GM19043 (cell line): ENCODE measurements around the gene EFNA4.

Experiments
- ATAC-seq: cut with Tn5 transposase; IDR thresholded peaks from one replicate; pipeline ENCODE4 v1.9.1; 2021; ENCODE audit warnings: low read depth; ENCODE audit not compliant: unreplicated experiment

Gene EFNA4

GRCh38 chr1:155032886-155033285 lies 30.7 kb upstream of the EFNA4 start:
- no peak for ATAC-seq

- ATAC-seq, result no peak
These were observed 30.0 kb upstream of the EFNA4 start, which contains the start of the genes DCST1 and DCST2 for GRCh38 chr1:155033524-155033923. Gene DCST1 (plus strand): TSS chr1:155033824. CDS start chr1:155034037, 213 bp downstream. Gene DCST2 (minus strand): TSS chr1:155033781. CDS start chr1:155033701, 80 bp downstream.

GRCh38 chr1:155034318-155035208 lies 29.0 kb upstream of the EFNA4 start:
- no peak for ATAC-seq

- no peak for ATAC-seq
These were observed 27.6 kb upstream of the EFNA4 start for GRCh38 chr1:155035936-155036335.

- ATAC-seq, result no peak
These were observed 26.5 kb upstream of the EFNA4 start for GRCh38 chr1:155037043-155037442.

GRCh38 chr1:155037851-155038441 lies 25.6 kb upstream of the EFNA4 start:
- ATAC-seq, result no peak

GRCh38 chr1:155038602-155039307 lies 24.8 kb upstream of the EFNA4 start:
- ATAC-seq, result no peak

GRCh38 chr1:155039308-155039669 lies 24.3 kb upstream of the EFNA4 start:
- no peak for ATAC-seq

GRCh38 chr1:155040358-155041093 lies 23.0 kb upstream of the EFNA4 start:
- no peak for ATAC-seq

- no peak for ATAC-seq
These were observed 20.8 kb upstream of the EFNA4 start for GRCh38 chr1:155042789-155043188.

- ATAC-seq, result no peak
These were observed 20.2 kb upstream of the EFNA4 start for GRCh38 chr1:155043301-155043702.

- ATAC-seq, result no peak
These were observed 19.7 kb upstream of the EFNA4 start for GRCh38 chr1:155043793-155044192.

GRCh38 chr1:155044365-155044764 lies 19.2 kb upstream of the EFNA4 start:
- no peak for ATAC-seq

- no peak for ATAC-seq
These were observed 18.5 kb upstream of the EFNA4 start for GRCh38 chr1:155044812-155045657.

- no peak for ATAC-seq
These were observed 14.8 kb upstream of the EFNA4 start for GRCh38 chr1:155048449-155049334.

- no peak for ATAC-seq
These were observed 13.6 kb upstream of the EFNA4 start for GRCh38 chr1:155049651-155050559.

- ATAC-seq, result peak; percentile 56
These were observed 12.8 kb upstream of the EFNA4 start, which contains the start of gene ADAM15 for GRCh38 chr1:155050560-155051341. Gene ADAM15 (plus strand): TSS chr1:155051316. CDS start chr1:155051387, 71 bp downstream.
